Thoracic aorta (tissue), 2 donors: Measurements from ENCODE around the gene NUAK1. TPM values are rescaled to one million over a fixed set of nuclear protein-coding genes. Genes with fewer than 3 reads are reported as not detected.

Experiments
- ATAC-seq: fragments of 150-250 bp; one replicate; pipeline ENCODE4 v1.8.0; 2017; ENCODE audit warnings: low read depth; ENCODE audit not compliant: insufficient number of reproducible peaks, low FRiP score
- DNase-seq: peaks from one replicate; pipeline ENCODE4 v3.0.0-alpha.2; 2020; ENCODE audit warnings: low spot score
- H3K27ac ChIP-seq, 2 donors: fragments of 200-600 bp; sonication (generic); 1 replicate in 1 of 2; 2 replicates in 1 of 2; pipeline ENCODE4 v1.5.1; 2016; ENCODE audit warnings: mild to moderate bottlenecking in 2 of 2, moderate library complexity in 2 of 2
- H3K27me3 ChIP-seq: fragments of 200-600 bp; sonication (generic); replicated peaks from 2 replicates; pipeline ENCODE4 v1.6.0; 2016; ENCODE audit warnings: mild to moderate bottlenecking; ENCODE audit not compliant: insufficient read depth
- H3K36me3 ChIP-seq: fragments of 200-600 bp; sonication (generic); one replicate; pipeline ENCODE4 v1.5.1; 2016
- H3K4me1 ChIP-seq, 2 donors: fragments of 200-600 bp; sonication (generic); 1 replicate in 1 of 2; 2 replicates in 1 of 2; pipeline versions ENCODE4 v1.5.1 to v1.6.0; 2016; ENCODE audit warnings: low read depth in 2 of 2, mild to moderate bottlenecking in 1 of 2; ENCODE audit not compliant: control insufficient read depth in 1 of 2
- H3K4me3 ChIP-seq: fragments of 200-600 bp; sonication (generic); 2 replicates; pipeline ENCODE4 v1.5.1; 2016; ENCODE audit warnings: mild to moderate bottlenecking
- H3K9me3 ChIP-seq: fragments of 200-600 bp; sonication (generic); 2 replicates; pipeline ENCODE4 v1.5.1; 2016
- total RNA-seq, 2 donors: library from RNA; depleted of rRNA; stranded (reverse); fragments of >200 nt; gene quantifications; one replicate each; pipeline versions ENCODE4 v1.1.0 to v1.2.3, GENCODE V29; 2016
- TF ChIP-seq, protein P1 (sequence below): fragments of 200-600 bp; sonication (generic); IDR thresholded peaks from one replicate; pipeline ENCODE4 v1.5.1; 2019; ENCODE audit warnings: antibody characterized with exemption

NUAK1 gene
- total RNA-seq, 2 donors from 2014 or later, result 20.0 to 31.4 TPM

DNA sequence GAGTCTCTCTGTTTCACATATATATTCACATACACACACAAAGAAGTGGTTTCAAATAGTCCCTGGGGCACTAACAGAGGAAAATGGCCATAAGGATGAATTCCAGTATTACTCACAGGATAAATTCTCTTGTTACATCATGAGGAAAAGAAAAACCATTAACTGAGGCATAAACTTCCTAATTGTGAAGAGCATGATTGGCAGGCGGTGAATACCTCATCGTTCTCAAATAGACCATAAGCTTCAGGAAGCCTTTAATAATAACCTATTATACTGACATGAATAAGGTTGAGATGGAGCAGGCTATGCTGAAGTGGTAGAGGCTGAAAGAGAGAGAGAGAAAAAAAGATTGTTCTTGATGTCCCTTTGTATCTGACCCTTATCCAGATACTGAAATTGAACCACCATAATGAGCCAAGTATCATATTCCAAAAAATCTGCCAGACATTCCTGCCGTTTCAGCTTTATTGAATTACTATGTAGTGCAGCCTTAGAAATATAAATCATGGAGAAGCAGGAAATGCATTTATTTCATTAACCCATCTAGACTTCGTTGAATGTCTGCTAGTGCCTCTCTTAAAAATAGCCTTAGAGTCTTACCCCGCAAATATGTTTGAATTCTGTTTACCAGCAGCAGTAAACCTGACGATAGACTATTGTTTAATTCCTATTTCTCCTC, 86.8 kb downstream of the NUAK1 start:
- Histone ChIP-seq H3K4me1 (peaks cover 0 to 22% of the 10 kb centered on the region in 2 donors), H3K4me3 (no peak overlapping the region), H3K36me3 (no peaks in the 10 kb centered on the region), H3K27ac (no peak overlapping the region), H3K9me3 (peaks cover 3% of the 10 kb centered on the region), H3K27me3 (no peaks in the 10 kb centered on the region)
- TF ChIP-seq, protein P1, sequence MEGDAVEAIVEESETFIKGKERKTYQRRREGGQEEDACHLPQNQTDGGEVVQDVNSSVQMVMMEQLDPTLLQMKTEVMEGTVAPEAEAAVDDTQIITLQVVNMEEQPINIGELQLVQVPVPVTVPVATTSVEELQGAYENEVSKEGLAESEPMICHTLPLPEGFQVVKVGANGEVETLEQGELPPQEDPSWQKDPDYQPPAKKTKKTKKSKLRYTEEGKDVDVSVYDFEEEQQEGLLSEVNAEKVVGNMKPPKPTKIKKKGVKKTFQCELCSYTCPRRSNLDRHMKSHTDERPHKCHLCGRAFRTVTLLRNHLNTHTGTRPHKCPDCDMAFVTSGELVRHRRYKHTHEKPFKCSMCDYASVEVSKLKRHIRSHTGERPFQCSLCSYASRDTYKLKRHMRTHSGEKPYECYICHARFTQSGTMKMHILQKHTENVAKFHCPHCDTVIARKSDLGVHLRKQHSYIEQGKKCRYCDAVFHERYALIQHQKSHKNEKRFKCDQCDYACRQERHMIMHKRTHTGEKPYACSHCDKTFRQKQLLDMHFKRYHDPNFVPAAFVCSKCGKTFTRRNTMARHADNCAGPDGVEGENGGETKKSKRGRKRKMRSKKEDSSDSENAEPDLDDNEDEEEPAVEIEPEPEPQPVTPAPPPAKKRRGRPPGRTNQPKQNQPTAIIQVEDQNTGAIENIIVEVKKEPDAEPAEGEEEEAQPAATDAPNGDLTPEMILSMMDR, result no peak
- no peak for ATAC-seq
- DNase-seq, result no peak

DNA sequence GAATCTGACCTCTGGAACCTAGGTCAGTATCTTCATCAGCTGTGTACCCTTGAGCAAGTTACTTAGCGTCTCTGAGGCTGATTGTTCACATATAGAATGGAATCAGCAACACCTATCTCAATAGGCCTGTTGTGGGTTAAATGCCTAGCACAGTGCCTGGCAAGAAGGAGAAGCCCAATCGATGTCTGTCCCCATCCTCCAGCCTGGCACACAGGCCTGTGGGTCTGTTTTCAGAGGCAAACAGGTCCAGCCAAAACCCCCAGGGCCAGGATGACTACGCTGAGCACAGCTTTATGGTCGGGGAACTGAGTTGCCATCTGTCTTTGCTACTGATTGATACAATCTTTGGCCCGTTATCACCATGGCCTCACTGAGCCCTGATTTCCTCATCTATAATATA, 89.2 kb downstream of the NUAK1 start:
- no peak for DNase-seq
- Histone ChIP-seq H3K4me3 (no peak overlapping the region), H3K4me1 (peaks cover 0 to 22% of the 10 kb centered on the region in 2 donors), H3K27ac (no peak overlapping the region), H3K9me3 (no peaks in the 10 kb centered on the region), H3K27me3 (no peaks in the 10 kb centered on the region), H3K36me3 (no peaks in the 10 kb centered on the region)
- TF ChIP-seq, protein P1, result no peak
- no peak for ATAC-seq

DNA sequence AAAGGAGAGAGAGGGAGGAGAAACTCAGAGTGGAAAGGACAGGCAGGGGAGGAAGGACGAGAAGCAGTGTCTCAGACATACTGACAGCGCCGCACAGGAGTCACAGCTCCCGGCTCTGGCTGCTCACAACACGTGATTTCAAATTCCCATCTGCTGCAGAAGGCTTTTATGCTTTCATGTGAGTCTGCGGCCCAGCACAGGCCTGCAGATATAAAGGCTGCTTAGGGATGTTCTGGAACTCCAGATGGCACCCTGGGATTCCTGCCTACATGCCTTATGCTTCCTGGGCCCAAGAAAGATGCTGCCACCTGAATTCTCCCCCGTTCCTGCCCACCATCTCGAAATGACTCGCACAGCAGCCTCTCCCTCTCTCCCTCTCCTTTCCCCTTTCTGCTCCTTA, 89.6 kb downstream of the NUAK1 start:
- no peak for DNase-seq
- no peaks in the 10 kb centered on the region for H3K36me3 ChIP-seq
- no peak overlapping the region for H3K27ac ChIP-seq
- no peak for ATAC-seq
- no peaks in the 10 kb centered on the region for H3K27me3 ChIP-seq
- no peak overlapping the region for H3K4me3 ChIP-seq
- no peaks in the 10 kb centered on the region for H3K9me3 ChIP-seq
- TF ChIP-seq, protein P1, result no peak
- peaks cover 0 to 19% of the 10 kb centered on the region in 2 donors for H3K4me1 ChIP-seq

DNA sequence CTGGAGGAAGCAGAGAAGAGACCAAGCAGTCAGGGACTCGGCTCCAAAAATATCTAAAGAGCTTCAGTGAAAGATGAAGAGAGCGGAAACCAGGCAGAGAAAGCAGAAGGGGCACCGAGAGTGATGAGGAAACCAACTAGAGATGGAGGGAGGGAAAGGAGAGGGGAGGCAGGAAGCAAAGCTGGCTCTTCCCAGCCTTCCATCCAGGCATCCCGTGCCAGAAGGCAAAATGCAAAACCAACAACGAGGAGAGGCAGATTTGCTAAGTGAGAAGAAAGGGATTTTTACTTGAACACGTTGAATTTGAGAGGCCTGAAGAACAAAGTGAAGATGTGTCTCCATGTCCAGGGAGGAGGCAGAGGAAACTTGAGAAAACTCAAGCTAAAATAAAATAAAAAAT, 90.1 kb downstream of the NUAK1 start:
- Histone ChIP-seq H3K4me3 (no peak overlapping the region), H3K9me3 (no peaks in the 10 kb centered on the region), H3K36me3 (no peaks in the 10 kb centered on the region), H3K27me3 (no peaks in the 10 kb centered on the region), H3K27ac (no peak overlapping the region), H3K4me1 (peaks cover 0 to 15% of the 10 kb centered on the region in 2 donors)
- TF ChIP-seq, protein P1, result no peak
- DNase-seq (no peak), ATAC-seq (no peak)

DNA sequence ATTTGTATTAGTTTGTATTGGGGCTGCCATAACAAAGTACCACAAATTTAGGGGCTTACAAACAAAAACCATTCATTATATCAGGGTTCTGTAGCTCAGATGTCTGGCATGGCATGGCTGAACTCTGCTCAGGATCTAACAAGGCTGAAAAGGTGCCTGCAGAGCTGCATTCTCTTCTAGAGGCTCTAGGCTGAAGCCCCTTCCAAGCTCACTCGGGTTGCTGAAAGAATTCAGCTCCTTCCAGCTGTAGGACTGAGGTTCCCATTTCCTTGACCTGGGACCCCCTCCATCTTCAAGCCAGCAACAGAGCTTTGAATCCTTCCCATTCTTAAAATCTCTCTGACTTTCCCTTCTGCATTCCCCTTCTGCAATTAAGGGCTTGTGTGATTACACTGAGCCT, 90.7 kb downstream of the NUAK1 start:
- Histone ChIP-seq H3K27me3 (no peaks in the 10 kb centered on the region), H3K4me1 (peaks cover 0 to 8% of the 10 kb centered on the region in 2 donors), H3K9me3 (no peaks in the 10 kb centered on the region), H3K36me3 (no peaks in the 10 kb centered on the region), H3K4me3 (no peak overlapping the region), H3K27ac (no peak overlapping the region)
- DNase-seq (no peak), ATAC-seq (no peak)
- TF ChIP-seq, protein P1, result no peak
